GM21515 (cell line): ENCODE measurements around the gene FIGN.

ENCODE experiments used
- ATAC-seq: cut with Tn5 transposase; IDR thresholded peaks from one replicate; pipeline ENCODE4 v1.9.1; 2021; ENCODE audit not compliant: unreplicated experiment

Gene FIGN

GRCh38 chr2:163709270-163709669, 26.5 kb downstream of the FIGN start:
- no peak for ATAC-seq

DNA sequence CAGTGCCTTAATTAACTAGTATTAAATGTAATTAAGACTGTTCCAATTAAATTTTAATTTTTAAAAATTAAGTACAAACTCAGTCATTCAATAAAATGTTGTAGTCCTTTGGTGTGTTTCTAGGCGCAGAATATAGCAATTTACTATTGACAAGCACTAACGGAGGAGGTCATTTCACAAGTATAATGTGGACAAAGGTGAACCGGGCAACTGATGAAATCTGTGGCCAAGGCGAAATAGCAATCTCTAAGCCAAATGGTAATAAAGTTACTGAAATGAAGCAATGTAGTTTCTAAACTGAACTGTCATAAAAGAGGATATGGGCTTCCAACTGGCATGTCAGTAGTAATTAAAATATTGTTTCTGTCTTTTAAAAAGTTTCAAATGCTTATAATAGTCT, 27.5 kb downstream of the FIGN start:
- no peak for ATAC-seq

DNA sequence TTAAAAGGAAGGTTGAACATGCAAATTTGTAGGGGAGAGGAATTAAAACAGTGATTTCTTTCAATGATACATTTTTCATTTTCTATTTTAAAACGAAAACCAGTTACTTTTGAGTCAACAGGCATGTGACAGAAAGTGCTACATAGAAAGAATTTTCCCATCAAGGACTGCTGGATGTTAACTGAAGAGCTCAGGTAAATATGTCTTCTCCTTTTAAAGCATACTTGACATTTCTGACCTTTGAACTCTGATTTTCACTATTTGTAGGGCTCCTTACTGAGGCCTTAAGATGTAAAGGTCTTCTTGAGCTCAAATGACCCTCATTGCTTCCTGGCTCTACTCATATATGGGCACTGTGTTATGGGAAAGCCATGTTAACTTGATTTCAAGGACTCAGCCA, 32.4 kb downstream of the FIGN start:
- no peak for ATAC-seq

DNA sequence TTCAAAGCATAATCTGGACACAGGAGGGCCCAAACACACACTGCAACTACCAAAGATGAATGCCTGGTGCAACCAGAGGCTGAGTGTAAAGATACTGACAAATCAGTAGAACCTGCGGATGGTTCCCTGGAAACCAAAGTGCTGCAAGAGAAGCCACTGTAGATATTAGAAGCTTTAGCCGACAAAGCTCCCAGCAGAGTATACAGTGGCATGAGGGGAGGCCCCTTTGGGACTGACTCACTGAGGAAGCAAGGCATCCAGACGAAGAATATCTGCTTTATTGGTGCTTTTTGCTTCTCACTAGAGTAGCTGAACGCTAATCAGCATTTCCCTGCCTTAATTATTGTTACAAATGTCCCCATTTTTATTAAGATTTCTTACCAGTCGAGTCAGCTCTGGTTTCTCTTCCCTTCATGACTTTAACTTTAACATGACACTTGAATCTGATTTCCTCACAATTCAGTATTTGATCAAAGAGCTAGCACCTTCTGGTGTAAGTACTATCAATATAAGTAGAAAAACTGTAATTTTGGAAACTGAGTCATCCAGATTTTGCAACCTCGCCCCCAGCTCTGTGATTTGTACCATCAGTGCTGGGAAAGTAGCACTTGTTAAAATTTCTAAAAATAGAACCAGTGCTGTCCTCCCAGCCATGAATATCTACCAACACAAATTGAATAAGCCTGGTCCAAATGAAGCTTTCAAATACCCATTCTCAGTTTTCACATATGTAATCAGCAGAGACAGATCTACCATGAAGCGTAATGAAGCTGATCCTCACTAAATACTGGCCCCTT, 34.2 kb downstream of the FIGN start:
- no peak for ATAC-seq

GRCh38 chr2:163698857-163699256, 37.0 kb downstream of the FIGN start:
- ATAC-seq: no peak

DNA sequence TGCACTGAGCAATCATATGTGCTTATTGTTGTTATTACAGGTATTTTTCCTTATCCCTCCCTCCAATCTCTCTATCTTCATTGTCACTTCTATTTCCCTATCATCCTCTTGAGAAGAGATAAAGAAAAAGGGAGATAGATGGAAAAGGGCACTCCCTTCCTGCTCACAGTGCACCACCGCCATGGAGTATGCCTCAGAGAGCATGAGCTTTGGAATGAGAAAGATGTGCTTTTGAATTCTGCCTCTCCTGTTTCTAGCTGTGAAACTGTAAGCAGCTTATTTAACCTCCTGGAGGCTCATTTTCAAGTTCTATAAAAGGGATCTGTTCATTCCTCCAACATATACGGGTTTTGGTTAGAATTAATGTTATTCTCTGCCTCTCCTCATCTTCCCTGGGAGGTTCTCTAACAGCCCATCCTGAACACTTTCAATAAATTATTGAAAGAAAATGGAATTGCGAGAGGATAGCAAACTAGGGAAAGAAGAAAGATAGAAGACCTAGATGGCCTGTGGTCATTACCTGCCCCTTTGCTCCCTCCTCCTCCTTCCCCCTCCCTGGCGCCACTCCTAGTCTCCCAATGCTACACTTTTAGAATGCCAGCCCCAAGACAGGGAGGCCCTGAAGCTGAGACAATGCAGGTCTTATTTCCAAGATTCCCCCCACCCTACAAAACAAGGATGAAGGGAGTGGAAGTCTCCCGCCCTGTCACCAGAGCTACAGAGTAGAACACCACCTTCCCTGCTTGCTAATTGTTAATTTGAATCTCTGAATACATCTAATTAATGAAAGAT, 37.8 kb downstream of the FIGN start:
- no peak for ATAC-seq

DNA sequence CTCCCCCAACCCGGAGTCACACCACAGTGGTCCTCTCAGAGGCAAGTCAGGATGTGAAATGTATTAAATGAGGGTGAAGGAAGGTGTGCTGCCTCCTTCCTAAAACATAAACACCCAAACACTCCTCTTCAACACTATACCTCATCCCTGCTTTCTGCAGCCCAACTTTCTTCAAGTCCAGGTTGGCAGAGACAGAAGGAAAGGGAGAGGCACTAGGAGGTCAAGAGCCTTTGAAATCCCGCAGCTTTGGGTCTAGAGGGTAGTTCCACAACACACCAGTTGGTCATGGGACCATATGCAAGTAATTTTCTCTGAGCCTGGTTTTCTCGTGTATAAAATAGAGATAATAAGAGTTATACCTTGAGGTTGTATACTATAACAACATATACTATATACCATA, 38.4 kb downstream of the FIGN start:
- no peak for ATAC-seq

DNA sequence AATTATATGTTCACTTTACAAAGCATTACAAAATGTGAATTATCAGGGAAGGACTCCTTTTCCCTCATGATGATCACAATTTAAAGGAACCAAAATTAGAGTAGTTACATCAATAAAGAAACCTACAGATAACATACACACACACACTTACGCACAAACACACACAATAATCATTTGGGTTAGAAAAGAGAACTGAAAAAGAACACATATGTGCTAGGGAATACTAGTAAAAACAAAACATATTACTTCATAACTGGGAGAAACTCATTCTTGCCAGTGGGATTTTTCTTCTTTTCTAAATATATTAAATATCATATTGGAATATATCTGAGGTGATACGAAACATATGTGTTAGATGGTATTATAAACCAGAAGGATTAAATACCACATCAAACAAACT, 42.3 kb downstream of the FIGN start:
- ATAC-seq: no peak

- ATAC-seq: no peak
These were observed 43.0 kb downstream of the FIGN start for GRCh38 chr2:163692611-163693482.

DNA sequence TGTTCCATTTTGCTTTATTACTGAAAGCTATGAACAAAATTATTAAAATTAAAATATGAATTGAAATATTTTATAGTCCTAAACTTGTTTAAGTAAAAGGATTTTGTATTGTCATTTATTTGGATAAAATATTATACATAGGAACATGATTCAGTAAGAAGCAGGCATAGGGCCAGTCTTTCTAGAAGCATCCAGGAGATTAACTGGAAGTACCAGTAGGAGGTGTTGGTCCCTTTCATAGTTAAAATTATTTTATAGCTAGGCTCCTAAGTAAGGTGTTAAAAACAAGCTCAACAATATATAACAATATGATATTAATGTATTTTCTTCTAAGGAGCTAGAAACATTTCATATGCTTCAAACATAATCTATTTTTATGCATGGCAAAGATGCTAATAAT, 43.7 kb downstream of the FIGN start:
- ATAC-seq: no peak

DNA sequence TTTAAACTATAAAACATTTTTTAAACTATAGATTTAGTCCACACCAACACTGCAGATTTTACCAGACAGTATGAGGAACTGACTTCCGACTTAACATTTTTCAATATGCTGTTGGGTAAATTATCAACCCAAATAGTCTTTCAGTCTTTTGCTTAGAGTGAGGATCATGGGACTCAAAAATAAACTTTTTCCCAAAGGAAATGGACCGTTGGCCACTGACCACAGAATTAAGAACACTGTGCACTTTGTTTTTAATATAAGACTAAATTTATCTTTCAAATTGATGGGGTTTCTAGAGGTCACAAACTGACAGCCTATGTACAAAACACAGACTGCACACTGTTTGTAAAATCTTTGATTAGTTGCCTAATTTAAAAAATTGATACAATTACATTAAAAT, 44.9 kb downstream of the FIGN start:
- ATAC-seq: no peak

- ATAC-seq: no peak
These were observed 48.6 kb downstream of the FIGN start for GRCh38 chr2:163687217-163687616.

GRCh38 chr2:163686289-163686688, 49.5 kb downstream of the FIGN start:
- ATAC-seq: no peak

DNA sequence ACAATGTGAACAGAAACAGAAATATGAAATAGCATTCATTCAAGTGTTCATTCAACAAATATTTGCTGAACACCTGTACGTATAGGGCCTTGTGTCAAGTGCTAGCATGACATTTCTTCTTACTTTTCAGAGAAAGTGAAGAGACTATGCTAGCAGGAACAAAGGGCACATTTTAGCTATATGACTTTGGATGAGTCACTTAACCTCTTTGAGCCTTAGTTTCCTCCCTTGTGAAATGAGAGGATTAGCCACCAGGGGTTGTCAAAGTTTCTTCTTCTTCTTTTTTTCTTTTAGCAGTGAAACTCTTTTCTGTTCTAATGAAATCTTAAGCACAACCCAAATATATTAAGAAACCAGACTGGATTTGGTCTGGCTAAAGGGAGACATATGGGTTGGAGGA, 53.1 kb downstream of the FIGN start:
- no peak for ATAC-seq

GRCh38 chr2:163681745-163682144, 54.1 kb downstream of the FIGN start:
- ATAC-seq: no peak

DNA sequence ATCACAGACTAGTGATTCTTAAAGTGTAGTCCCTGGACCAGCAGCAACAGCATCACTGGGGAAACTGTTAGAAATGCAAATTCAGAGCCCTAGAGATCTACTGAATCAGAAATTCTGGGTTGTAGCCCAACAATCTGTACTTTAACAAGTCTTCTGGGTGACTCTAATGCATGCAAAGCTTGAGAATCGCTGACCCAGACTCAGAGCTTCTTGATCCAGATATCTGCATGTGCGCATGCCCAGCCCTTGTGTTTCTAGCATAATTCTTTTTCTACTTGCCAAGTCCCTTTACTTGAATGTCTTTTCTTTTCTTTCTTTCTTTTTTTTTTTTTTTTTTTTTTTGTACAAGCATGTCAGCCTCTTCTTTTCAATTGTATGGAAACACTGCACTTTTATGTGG, 60.4 kb downstream of the FIGN start:
- ATAC-seq: no peak

DNA sequence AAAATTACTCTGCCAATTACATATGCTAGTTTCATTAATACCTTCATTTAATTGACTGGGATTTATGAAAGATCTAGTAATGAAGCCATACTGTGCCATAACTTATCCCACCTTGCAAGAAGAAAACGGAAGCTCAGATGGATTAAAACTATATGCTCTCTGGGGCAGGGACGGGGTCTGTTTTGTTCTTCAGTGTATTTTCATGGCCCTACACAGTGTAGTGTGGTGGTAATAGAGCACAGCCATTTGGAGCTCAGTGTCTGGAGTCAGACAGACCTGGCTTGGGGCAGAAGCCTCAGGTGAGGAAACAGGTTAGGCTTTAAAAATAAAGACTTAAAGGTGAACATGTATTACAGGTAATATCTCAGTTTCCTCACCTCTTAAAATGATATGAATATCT, 62.3 kb downstream of the FIGN start:
- ATAC-seq: no peak

GRCh38 chr2:163670929-163671328, 64.9 kb downstream of the FIGN start:
- no peak for ATAC-seq

DNA sequence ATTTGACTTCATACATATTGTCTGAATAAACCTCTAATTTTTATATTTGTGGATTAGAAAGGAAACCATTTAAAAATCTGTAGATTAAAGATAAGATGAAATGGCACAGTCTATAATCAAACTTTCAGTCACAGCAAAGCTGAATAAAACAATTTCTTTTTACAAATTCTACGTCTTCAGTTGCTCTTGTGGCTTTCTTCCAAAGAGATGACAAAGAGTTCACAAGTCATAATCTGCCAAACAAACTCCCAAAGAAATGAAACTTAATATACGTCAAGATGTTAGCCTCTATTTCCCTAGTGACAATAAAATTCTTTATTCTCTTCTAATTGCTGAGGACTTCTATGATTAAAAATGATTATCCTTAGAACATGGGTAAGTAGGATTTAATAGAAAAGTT, 66.3 kb downstream of the FIGN start:
- no peak for ATAC-seq

DNA sequence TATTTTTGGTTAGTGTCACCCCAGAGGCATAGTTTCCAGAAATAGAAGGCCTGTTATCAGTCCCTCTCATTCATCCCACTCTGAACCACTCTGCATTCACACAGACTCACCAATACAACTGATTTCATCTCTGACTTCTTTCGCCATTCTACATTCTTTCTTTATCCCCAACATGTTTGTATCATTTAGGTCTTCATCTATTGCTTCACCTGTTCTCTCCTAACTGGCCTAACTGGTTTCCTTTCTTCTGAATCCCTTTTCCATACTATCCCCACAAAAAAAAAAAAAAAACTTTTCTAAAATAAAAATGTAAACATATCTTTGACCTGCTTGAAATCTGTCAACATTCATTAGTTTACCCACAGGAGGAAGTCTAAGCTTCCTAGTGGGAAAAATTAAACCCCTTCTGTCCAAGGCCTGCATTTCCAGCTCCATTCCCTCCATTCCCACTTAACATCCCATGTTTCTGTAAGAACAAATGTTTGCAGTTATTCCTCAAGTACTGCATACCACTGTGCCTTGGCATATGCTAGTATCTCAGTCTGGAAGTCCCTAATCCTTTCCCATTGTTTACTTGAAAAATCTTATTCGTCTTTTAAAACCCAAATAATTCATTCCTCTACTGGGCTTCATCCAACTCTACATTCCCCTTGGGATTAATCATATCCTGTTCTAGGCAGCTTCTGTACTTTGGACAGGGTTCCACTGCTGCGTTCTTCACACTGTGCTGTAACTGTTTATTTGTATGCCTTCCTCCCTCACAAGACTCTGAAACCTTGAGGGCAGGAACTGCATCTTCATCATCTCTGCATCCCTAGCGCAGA, 68.5 kb downstream of the FIGN start:
- ATAC-seq: no peak

DNA sequence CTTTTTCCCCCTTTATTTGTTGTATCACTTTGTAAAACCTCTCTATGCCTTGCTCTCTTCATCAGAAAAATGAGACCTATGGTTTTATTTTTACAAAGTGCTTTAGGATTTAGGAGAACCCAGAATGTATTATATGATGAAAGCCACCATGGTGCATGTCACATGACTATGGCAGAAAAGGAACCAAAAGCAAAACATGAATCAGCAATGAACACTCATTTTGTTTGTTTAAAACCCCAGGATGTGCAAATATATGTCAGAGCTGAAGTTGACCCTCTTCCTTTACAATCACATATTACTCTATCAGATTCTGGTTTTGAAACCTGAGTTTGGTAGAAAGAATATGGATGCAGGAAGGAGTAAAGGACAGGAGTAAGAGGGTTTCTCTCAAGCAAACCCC, 70.0 kb downstream of the FIGN start:
- ATAC-seq: no peak
